HL-60 (cell line): ENCODE data around the gene PALLD.

Experiments
- DNase-seq, 2 experiments: peaks; one replicate each; pipeline ENCODE4 v3.0.0-alpha.2; 2010 to 2020; ENCODE audit warnings: low read depth in 1 of 2, low spot score in 1 of 2
- H3K27ac ChIP-seq: fragments of 250-450 bp; sonication (Bioruptor Pico); replicated peaks from 2 replicates; pipeline ENCODE4 v1.5.1; 2020; ENCODE audit warnings: mild to moderate bottlenecking, moderate library complexity
- H3K27me3 ChIP-seq: fragments of 250-450 bp; sonication (Bioruptor Pico); 2 replicates; pipeline ENCODE4 v1.5.1; 2021; ENCODE audit warnings: mild to moderate bottlenecking, moderate library complexity; ENCODE audit not compliant: insufficient read depth, poor library complexity, severe bottlenecking
- H3K4me3 ChIP-seq: replicated peaks from 2 replicates; pipeline ENCODE4 v1.5.1; 2011; ENCODE audit warnings: mild to moderate bottlenecking, control low read depth, low read length; ENCODE audit not compliant: insufficient read depth
- GABPA ChIP-seq: IDR thresholded peaks from 2 replicates; pipeline ENCODE4 v1.6.1; 2012; ENCODE audit warnings: low read depth
- POLR2AphosphoS5 ChIP-seq: IDR thresholded peaks from 2 replicates; pipeline ENCODE4 v1.6.1; 2012; ENCODE audit warnings: low read depth
- SPI1 ChIP-seq: IDR thresholded peaks from 2 replicates; pipeline ENCODE4 v1.6.1; 2012; ENCODE audit warnings: low read depth, mild to moderate bottlenecking, borderline replicate concordance
- TF ChIP-seq, protein P1 (sequence below): IDR thresholded peaks from 2 replicates; pipeline ENCODE4 v1.6.1; 2012; ENCODE audit warnings: low read depth; ENCODE audit not compliant: insufficient replicate concordance
- TF ChIP-seq, protein P2 (sequence below): IDR thresholded peaks from one replicate; pipeline ENCODE4 v1.5.1; 2011; ENCODE audit warnings: low read length, control low read depth, inconsistent platforms; ENCODE audit not compliant: insufficient read depth

The PALLD gene

DNA sequence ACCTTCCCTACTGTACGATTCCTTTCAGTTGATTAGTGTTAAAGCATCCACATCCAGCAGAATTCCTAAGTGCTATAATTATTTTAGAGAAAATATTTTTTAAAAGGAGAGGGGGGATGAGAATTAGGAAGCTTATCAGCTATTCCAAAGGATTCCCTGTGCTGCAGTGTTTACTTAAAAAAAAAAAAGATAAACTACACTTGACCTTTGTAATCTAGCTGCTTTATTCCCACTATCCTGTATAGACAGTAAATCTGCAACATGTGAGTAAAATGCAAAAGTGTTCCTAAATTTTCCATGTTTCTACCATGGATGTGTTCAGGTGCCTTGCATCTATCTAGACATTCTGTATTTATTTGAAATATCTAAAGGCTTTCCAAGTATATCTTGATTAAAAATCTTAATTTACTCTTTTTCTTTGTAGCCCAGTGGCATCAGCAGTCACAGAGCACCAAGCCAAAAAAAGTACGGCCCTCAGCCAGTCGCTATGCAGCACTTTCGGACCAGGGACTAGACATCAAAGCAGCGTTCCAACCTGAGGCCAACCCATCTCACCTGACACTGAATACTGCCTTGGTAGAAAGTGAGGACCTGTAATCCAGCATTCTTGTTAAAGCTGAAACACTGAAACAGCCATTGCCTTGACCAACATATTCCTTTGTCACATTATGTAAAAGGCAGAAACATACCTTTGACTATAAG is 429.1 kb downstream of the PALLD start:
- no peak for DNase-seq
- H3K27ac ChIP-seq = no peak overlapping the region

DNA sequence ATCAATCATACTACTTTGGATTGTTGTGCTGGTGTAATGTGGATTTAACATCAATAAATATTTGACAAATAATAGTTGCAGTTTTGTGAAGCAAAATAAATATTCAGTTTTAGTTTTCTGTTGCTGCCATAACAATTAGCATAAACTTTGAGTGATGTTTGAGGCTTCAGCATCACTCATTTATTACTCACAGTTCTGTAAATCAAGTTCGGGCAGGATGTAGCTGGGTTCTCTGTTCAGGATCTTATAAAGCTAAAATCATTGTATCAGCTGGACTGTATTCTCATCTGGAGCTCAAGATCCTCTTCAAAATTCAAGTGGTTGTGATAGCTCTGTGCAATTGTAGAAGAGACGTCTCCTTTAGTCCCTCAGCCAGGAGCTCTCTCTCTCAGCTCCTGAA is 431.5 kb downstream of the PALLD start:
- H3K27ac ChIP-seq = no peak overlapping the region
- no peak overlapping the region for H3K4me3 ChIP-seq
- DNase-seq = no peak
- TF ChIP-seq GABPA (no peak), SPI1 (no peak), POLR2AphosphoS5 (no peak)
- TF ChIP-seq, protein P1, sequence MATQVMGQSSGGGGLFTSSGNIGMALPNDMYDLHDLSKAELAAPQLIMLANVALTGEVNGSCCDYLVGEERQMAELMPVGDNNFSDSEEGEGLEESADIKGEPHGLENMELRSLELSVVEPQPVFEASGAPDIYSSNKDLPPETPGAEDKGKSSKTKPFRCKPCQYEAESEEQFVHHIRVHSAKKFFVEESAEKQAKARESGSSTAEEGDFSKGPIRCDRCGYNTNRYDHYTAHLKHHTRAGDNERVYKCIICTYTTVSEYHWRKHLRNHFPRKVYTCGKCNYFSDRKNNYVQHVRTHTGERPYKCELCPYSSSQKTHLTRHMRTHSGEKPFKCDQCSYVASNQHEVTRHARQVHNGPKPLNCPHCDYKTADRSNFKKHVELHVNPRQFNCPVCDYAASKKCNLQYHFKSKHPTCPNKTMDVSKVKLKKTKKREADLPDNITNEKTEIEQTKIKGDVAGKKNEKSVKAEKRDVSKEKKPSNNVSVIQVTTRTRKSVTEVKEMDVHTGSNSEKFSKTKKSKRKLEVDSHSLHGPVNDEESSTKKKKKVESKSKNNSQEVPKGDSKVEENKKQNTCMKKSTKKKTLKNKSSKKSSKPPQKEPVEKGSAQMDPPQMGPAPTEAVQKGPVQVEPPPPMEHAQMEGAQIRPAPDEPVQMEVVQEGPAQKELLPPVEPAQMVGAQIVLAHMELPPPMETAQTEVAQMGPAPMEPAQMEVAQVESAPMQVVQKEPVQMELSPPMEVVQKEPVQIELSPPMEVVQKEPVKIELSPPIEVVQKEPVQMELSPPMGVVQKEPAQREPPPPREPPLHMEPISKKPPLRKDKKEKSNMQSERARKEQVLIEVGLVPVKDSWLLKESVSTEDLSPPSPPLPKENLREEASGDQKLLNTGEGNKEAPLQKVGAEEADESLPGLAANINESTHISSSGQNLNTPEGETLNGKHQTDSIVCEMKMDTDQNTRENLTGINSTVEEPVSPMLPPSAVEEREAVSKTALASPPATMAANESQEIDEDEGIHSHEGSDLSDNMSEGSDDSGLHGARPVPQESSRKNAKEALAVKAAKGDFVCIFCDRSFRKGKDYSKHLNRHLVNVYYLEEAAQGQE = no peak
- TF ChIP-seq, protein P2, sequence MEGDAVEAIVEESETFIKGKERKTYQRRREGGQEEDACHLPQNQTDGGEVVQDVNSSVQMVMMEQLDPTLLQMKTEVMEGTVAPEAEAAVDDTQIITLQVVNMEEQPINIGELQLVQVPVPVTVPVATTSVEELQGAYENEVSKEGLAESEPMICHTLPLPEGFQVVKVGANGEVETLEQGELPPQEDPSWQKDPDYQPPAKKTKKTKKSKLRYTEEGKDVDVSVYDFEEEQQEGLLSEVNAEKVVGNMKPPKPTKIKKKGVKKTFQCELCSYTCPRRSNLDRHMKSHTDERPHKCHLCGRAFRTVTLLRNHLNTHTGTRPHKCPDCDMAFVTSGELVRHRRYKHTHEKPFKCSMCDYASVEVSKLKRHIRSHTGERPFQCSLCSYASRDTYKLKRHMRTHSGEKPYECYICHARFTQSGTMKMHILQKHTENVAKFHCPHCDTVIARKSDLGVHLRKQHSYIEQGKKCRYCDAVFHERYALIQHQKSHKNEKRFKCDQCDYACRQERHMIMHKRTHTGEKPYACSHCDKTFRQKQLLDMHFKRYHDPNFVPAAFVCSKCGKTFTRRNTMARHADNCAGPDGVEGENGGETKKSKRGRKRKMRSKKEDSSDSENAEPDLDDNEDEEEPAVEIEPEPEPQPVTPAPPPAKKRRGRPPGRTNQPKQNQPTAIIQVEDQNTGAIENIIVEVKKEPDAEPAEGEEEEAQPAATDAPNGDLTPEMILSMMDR = no peak
- no peaks in the 10 kb centered on the region for H3K27me3 ChIP-seq

More for the DNA sequence above, 429.1 kb downstream of the PALLD start:
- TF ChIP-seq SPI1 (no peak), POLR2AphosphoS5 (no peak), GABPA (no peak)
- TF ChIP-seq, protein P2 = no peak
- TF ChIP-seq, protein P1 = no peak
- Histone ChIP-seq H3K27me3 (no peaks in the 10 kb centered on the region), H3K4me3 (no peak overlapping the region)

DNA sequence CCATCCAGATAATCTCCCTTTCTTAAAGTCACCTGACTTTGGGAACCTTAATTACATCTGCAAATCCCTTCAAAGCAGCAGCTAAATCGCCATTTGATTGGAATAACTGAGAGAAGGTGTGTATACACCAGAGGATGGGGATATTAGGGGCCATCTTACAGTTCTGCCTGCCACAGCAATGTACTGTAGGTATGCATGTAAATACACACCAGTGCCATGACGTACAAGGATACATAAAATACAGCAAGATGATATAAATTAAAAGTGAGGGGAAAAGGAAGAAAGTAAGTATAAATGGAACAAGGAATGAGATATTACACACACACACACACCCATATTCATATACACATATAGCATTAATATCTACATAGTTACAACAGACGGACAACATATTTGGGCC is 432.0 kb downstream of the PALLD start:
- TF ChIP-seq POLR2AphosphoS5 (no peak), GABPA (no peak), SPI1 (no peak)
- TF ChIP-seq, protein P1 = no peak
- TF ChIP-seq, protein P2 = no peak
- no peak overlapping the region for H3K27ac ChIP-seq
- no peak overlapping the region for H3K4me3 ChIP-seq
- H3K27me3 ChIP-seq = no peaks in the 10 kb centered on the region
- no peak for DNase-seq
